EH (cell line): ENCODE results near the gene TEX10.
"Not testable (repeated sequence)": the region's sequence is repeated elsewhere in the genome, so short reads cannot be mapped to it uniquely, and the experiment has no call there.

Source experiments
- DNase-seq: peaks from one replicate; pipeline ENCODE4 v3.0.0-alpha.2; 2015; ENCODE audit warnings: low read depth

Gene TEX10

DNA sequence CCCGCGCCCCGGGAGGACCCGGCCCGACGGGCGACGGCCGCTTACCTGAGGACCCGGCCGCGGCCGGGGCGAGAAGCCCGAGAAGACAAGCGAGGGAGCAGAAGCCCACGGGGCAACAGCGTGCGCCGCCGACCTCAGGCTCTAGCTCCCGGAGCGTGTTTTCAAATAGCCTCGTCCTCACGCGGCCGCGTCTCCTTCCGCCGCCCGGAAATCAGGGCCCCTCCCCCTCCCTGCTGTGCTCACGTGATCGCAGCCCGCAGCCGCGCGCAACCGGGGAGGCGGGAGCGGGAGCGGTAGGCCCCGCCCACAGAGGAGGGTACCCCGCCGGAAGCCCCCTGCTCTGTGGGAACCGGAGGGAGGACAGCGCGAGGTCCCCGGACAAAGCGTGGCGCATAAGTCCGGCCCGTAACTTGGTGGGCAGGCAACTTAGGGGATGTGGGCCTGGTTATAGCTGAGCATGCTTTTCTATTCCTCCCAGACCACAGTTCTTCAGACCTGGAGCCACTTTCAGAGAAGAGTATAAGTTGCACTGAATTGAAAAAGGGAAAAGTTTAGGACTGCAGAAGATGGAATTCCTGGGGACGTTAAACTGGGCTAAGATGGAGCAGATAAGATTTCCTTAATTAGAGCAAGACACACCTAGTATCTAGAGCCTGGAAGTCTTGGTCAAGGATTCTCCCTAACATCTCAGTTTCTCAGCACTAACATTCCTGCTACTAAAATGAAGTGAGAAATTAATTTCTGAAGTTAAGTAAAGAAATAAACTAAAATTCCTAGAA lies at the start of gene TEX10:
Gene TEX10 (minus strand): TSS at position 216 of the 779 bp plus-strand sequence. CDS start 3,579 bp downstream, outside the sequence.
- peak; percentile 86 for DNase-seq

- no peak for DNase-seq
These were observed 48.3 kb upstream of the TEX10 start for GRCh38 chr9:100401042-100401441.

GRCh38 chr9:100397529-100398266 lies 45.0 kb upstream of the TEX10 start:
- DNase-seq = no peak

DNA sequence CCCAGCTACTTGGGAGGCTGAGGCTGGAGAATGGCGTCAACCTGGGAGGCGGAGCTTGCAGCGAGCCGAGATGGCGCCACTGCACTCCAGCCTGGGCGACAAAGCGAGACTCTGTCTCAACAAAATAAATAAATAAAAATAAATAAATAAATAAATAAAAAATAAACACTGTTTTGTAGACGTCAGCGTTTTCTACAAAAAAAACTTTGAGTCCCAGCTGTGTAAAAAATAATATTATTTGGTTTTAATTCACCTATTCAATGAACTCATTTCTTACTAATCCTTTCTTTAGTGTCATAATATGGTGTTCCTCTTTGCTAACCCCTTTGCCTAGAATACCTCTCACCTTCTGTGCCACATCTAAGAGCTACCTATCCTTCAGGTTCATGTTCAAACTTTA lies 44.0 kb upstream of the TEX10 start:
- DNase-seq = no peak

- DNase-seq = peak; percentile 69
These were observed 42.1 kb upstream of the TEX10 start for GRCh38 chr9:100394816-100395215.

DNA sequence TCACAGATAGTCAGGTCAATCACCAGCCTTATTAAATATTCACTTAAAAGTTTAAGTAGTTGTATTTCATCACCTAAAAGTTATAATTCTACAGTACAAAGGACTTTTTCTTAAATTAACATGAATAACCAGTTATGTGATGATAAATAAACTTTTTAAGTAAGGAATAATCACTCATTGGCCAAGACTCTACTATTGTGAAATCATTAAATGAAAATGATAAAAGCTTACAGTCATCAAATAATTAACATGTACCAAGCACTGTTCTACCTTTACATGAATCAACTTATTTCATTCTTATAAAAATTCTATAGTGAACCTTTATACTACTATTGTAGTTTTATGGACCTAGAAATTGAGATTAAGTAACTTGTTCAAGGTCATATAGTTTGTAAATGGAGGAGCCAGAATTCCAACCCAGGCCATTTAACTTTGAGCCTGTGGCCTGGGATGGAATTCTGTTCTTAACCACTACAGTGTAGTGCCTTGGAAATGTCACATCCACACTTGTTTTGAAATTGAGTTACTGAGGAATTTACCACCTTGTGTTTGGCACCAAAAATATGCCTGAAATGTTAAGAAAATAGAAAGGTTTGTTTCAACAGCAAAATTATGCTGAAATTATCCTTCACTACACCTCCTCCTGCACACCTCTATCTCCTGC lies 41.4 kb upstream of the TEX10 start:
- DNase-seq = peak; percentile 43

GRCh38 chr9:100392989-100393388 lies 40.2 kb upstream of the TEX10 start:
- DNase-seq = not testable (repeated sequence)

- DNase-seq = peak; percentile 85
These were observed 27.1 kb upstream of the TEX10 start for GRCh38 chr9:100379862-100380261.

- DNase-seq = no peak
These were observed 24.3 kb upstream of the TEX10 start for GRCh38 chr9:100377015-100377414.

DNA sequence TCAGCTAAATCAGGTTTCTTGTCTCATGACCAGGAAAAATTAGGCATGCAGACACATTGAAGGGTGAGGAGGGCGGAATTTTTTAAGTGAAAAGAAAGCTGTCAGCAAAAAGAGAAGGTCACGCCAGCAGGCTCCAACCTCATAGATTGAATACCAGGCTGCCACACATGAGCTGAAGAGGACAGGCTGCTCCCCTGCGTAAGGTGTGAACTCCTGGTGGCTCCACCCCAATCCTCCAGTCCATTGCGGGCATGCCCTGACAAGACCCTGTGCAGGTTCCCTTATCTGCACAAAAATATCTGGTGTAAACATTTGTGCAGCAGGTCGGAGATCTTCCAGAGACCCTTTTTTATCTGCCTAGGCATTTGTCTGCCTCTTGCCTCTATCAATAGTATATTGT lies 22.9 kb upstream of the TEX10 start:
- DNase-seq = no peak

DNA sequence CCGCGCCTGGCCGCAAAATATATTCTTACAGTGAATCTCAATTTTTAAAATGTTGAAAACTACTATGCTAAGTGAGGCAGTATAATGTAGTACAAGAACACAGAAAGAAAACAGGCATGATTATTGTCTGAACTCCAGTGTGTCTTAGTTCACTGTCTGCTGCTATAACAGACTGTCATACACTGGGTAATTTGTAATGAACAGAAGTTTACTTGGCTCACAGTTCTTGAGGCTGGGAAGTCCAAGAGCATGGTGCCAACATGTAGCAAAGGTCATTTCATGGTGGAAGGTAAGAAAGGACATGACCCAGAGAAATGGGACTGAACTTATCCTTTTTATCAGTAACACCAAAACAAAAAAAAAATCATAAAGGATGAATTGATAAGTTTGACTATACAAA lies 19.9 kb upstream of the TEX10 start:
- DNase-seq = no peak

DNA sequence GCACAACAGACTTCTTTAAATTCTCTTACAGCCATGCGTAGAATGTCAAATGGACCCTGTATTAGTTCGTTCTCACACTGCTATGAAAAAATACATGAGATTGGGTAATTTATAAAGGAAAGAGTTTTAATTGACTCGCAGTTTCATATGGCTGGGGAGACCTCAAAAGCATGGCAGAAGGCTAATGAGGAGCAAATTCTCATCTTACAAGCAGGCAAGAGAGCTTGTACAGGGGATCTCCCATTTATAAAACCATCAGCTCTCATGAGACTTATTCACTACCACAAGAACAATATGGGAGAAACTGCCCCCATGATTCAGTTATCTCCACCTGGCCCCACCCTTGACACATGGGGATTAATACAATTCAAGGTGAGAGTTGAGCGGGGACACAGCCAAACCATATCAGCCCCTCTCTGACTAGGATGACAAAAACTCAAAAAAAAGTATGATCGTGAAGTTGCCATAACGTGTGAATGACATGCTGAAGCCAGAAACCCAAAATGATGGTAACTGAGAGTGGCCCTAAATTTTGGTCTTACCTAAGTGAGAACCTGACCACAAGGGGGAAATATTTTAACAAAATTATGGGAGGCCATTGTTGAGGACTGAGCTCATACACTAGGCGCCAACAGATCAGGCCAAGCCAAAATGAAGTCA lies 17.5 kb upstream of the TEX10 start:
- no peak for DNase-seq

GRCh38 chr9:100368672-100369071 lies 15.9 kb upstream of the TEX10 start:
- DNase-seq = no peak

DNA sequence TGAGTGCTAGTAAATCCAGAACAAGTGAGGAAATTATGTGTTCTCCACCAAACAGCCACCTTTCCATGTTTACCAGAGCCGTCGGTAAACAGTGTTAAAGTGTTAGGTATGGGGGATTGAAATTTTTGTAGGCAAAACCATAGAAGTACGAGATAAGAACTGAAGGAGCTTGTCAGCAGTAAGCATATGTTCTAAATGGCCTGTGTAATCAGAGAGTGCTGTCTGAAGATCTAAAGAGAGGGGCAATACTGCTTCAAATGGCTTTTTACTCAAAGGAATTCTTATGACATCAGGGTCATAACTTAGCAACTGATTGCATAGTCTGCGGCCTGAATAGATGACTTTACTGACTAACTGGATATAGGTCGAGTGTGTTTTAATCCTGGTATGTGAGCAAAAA lies 13.4 kb upstream of the TEX10 start:
- no peak for DNase-seq

GRCh38 chr9:100364013-100364412 lies 11.3 kb upstream of the TEX10 start:
- DNase-seq = no peak

GRCh38 chr9:100359057-100359456 lies 6.3 kb upstream of the TEX10 start:
- DNase-seq = no peak

DNA sequence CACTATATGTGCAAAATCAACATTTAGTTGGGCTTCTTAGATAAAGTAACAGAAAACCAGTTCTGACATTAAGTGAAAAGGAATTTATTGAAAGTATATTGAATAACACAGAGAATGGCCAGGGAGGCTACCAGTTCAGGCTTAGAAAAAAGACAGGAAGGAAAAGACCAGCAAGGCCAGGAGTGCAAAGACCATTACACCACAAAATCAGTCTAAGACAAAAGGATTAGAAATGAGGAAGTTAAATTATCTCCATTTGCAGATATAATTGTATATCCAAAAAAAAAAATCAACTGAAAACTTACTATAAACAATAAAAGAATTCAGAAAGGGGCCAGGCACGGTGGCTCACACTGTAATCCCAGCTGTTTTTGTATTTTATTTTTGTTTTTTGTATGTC lies 4.8 kb upstream of the TEX10 start:
- DNase-seq = no peak

DNA sequence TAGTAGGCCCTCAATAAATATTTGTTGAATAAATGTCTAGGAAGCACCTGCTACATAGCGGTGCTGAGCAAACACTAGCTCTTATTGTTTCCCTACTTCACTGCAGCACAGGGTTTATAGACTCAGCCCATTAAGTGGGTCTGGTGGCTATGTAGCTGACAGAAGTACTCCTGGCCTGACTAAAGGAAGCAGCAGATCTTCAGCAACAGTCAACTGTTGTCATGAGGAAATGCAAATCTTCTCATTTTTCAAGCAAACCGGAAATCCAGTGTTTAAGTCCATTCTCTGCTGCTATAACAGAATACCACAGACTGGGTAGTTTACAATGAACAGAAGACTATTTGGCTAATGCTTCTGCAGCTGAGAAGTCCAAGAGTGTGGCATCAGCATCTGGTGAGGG lies 2.8 kb upstream of the TEX10 start:
- DNase-seq = no peak

DNA sequence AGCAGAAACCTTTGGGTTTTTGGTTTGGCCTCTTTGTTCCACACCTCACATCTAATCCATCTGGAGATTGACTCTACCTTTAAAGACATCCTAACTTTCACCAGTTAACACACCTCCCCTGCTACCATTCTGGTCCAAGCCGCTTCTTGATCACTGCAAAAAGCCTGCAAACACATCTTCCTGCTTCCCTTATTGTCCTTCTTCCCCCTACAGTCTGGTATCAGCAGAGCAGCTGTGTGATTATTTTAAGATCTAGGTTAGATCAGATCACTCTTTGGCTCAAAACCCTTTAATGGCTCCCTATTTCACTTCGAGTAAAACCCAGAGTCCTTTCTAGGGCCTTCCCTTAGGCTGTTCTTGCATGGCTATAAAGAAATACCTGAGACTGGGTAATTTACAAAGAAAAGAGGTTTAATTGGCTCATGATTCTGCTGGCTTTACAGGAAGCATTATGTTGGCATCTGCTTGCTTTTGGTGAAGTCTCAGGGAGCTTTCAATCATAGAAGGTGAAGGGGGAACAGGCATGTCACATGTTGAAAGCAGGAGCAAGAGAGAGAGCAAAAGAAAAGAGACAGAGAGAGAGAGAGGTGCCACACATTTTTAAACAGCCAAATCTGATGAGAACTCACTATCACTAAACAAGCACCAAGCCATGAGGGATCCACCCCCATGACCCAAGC lies 1.5 kb upstream of the TEX10 start:
- DNase-seq = no peak

GRCh38 chr9:100352201-100352726 lies 478 bp downstream of the TEX10 start:
- DNase-seq = peak; percentile 46

DNA sequence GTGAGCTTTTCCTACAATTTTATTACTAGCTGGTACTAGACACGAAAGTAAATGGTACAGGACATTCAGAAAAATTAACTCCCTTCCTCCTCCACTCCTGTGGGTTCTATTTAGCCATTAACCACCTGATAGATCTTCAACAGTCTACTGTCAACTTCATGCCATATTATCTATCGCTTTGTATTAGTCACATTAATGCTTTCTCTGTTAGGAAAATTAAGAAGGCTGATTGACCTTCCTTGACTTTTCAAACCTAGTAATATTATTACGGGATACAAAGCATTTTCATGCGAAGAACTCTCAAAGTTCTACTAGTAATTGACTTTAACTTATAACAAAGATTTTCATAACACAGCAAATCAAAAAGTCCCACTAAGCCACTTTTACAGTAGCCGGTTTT lies 1.2 kb downstream of the TEX10 start:
- DNase-seq = no peak

DNA sequence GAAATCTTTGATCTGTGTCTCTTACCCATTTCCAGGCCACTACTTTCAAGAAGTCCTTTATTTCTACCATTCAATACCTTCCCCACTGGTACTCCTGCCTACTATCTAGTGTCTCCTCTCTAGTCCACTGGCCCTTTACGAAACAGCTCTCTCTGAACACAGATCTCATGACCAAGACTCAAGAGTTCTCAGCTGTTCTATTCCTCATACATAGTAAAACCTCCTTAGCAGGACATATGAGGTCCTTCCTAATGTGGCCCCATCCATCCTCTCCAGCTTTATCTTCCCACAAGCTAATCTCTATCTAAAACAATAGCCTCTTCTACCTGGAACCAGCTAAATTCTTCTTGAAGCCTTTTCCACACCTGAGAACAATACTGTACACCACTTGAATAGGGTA lies 2.6 kb downstream of the TEX10 start:
- DNase-seq = no peak
